ENCODE measurements around the gene CDH8. TPM values are rescaled to one million over a fixed set of nuclear protein-coding genes. Genes with fewer than 3 reads are reported as not detected.

Gene CDH8
- total RNA-seq, 4 donors from 2014 or later: not detected

DNA sequence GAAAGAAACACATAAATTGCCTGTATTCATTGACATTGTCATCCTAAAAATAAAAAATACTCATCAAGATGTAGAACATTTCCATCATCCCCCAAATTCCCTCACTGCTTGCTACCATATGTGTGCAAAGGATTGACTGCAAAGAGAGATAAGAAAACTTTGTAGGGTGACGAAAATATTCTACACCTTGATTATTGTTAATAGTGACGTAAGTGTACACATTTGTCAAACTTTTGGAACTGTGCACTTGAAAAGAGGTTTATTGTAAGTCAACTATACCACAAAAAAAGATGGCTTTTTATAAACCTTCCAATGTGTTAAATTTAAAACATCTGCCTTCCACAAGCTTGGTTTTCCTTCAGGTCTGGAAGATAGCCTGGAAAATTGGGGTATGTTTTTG lies 359.5 kb downstream of the CDH8 start:
- no peak for TF ChIP-seq CTCF (IDR thresholded peaks at IDR 0.05)
- DNase-seq (ENCODE audit: low spot score): no peak

GRCh38 chr16:61671161-61671560 lies 365.1 kb downstream of the CDH8 start:
- DNase-seq (ENCODE audit: low spot score): no peak
- ATAC-seq (ENCODE audit: low FRiP score): no peak

More for the DNA sequence above, 359.5 kb downstream of the CDH8 start:
- no peak for ATAC-seq (ENCODE audit: low FRiP score)

DNA sequence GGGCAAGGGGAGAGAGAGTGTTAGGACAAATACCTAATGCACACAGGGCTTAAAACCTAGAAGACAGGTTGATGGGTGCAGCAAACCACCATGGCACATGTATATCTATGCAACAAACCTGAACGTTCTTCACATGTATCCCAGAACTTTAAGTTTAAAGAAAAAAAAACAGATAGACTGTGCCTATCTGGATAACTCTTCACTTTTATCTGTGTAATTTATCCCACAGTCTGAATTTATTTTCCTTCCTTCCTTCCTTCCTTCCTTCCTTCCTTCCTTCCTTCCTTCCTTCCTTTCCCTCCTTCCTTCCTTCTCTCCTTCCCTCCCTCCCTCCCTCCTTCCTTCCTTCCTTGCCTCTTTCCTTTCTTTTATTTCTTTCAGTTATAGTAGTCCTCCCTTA lies 370.7 kb downstream of the CDH8 start:
- no peak for ATAC-seq (ENCODE audit: low FRiP score)

More at GRCh38 chr16:61671161-61671560, 365.1 kb downstream of the CDH8 start:
- TF ChIP-seq CTCF (IDR thresholded peaks at IDR 0.05): no peak

DNA sequence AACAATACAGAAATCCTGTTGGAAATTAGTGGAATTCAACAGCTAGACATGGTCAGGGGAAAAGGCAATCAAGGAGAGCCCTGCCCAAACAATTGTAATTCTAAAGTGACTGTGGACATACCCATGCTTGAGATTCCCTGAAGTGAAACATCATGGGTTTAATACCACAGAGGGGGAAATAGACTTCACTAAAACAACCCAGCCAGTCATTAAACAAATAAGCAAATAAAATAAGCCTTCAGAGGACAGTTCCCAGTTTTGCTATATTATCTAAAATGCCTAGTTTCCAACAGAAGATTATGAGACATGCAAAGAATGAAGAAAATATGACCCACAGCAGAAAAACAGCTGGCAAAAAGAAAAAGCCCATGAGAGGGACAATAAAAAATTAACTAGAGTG lies 376.3 kb downstream of the CDH8 start:
- ATAC-seq (ENCODE audit: low FRiP score) (no peak), DNase-seq (ENCODE audit: low spot score) (no peak)
- TF ChIP-seq CTCF (IDR thresholded peaks at IDR 0.05): no peak

More for the DNA sequence above, 370.7 kb downstream of the CDH8 start:
- DNase-seq (ENCODE audit: low spot score): no peak
- TF ChIP-seq CTCF (IDR thresholded peaks at IDR 0.05): no peak

DNA sequence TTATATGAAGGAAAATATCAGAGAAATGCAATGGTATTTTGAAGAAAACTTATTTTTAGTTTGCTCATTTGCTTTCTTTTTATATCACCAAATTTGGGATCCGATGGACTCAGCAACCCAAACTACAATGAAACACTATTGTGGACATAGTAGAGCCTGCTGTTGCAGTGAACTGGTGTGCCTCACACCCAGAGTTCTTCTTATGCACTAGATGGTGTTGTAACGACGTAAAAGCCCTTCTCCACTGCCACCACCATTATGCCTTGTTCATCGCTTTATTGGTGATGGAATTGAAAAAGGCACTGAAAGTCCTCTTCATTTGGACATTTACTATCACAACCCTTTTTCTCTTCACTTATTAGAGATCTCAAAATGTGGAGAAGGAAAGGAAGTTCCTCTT lies 381.3 kb downstream of the CDH8 start:
- no peak for TF ChIP-seq CTCF (IDR thresholded peaks at IDR 0.05)
- no peak for DNase-seq (ENCODE audit: low spot score)
- no peak for ATAC-seq (ENCODE audit: low FRiP score)

GRCh38 chr16:61653544-61653943 lies 382.7 kb downstream of the CDH8 start:
- DNase-seq (ENCODE audit: low spot score) (no peak), ATAC-seq (ENCODE audit: low FRiP score) (no peak)
- no peak for TF ChIP-seq CTCF (IDR thresholded peaks at IDR 0.05)

DNA sequence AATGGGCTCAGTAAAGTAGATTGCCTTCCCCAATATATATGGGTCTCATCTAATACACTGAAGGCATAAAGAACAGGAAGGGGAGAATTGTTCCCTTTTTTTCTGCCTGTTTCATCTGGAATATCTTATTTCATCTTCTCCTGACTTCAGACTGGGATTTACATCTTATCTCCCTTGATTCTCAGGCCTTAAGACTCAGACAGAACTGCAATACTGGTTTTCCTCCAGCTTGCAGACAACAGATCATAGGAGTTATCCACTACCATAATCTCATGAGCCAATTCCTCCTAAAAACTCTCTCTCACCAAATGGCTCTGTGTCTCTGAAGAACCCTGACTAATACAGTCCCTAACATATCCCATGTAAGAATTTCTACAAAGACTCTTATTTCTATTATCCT lies 390.7 kb downstream of the CDH8 start:
- TF ChIP-seq CTCF (IDR thresholded peaks at IDR 0.05): no peak
- ATAC-seq (ENCODE audit: low FRiP score) (no peak), DNase-seq (ENCODE audit: low spot score) (no peak)

All from omental fat pad (tissue), 4 donors.